Kidney glomerular epithelial cell (primary cell): ENCODE data around the gene DYNLT3.

Experiments
- DNase-seq: peaks from one replicate; lab custom pipeline; 2025; lab: John Stamatoyannopoulos, UW

DYNLT3 gene

DNA sequence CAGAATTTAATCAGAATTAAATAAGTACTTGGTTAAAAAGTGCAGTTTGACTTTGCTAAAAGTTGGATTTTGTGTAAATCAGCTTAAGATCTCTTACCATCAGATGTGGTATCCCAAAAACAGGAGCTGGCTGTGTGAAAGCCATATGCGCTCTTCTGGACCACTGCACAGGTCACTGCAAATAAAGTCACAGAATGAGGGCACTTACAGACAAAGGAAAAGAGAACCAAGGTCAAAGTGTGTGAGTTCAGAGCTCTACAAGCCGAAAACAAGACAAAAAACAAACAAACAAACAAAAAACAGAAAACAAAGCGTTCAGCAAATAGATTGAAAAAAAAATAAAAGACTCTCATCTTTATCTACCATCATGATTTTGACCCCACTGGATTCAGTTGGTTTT is 6.4 kb downstream of the DYNLT3 start:
- no peak for DNase-seq

DNA sequence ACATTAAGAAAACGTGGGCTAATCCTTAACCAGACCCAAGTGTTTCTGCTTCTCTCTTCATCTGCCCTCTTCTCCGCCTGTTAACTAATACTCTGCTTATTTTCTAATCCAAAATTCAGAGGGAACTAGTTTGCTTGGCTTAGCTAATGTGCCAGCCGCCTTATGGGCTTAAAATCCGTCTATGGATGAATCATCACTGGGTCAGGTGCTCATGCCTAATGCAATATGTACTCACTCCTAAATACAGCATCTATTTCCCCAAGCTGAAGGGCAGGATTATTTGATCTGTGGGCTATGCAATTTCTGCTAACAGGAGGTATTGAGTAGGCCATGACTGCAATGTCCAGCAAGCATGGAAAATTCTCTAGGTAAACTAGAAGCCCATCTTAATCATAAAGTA is 12.4 kb downstream of the DYNLT3 start:
- DNase-seq = no peak

DNA sequence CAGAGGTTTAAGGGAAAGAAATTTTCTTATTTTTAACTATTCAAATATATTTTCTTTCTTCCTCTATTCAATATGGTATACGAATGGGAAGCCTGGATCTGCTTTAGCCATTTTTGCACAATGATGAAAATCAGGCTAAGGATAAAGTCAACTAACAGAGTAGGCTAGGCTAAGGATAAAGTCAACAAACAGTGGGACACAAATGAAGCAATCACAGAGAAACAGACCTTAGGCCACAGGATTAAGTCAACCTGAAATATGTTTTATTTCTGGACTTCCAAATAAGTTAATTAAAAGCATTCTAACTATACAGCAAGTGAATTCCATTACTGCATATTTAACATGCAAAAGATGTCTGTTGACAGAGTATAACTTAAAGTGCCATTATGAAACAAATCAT is 17.0 kb downstream of the DYNLT3 start:
- no peak for DNase-seq

DNA sequence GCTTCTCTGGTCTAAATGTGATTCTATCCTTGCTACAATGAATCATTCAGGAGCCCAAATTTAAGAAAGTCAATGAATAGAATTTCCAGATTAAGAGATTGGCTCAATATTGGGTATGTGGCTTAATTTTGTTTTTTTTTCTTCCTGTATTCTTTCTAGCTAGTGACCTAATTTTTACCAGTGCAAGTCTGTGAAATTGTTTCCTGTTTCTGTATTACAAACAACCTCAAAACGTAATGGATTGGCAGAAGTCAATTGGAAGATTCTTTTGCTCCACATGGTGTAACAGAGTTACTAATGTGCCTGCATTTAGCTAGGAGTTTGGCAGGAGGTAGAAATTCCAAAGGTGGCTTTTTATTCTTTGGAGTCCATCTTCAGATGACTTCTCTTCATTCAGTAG is 17.6 kb downstream of the DYNLT3 start:
- DNase-seq = no peak

DNA sequence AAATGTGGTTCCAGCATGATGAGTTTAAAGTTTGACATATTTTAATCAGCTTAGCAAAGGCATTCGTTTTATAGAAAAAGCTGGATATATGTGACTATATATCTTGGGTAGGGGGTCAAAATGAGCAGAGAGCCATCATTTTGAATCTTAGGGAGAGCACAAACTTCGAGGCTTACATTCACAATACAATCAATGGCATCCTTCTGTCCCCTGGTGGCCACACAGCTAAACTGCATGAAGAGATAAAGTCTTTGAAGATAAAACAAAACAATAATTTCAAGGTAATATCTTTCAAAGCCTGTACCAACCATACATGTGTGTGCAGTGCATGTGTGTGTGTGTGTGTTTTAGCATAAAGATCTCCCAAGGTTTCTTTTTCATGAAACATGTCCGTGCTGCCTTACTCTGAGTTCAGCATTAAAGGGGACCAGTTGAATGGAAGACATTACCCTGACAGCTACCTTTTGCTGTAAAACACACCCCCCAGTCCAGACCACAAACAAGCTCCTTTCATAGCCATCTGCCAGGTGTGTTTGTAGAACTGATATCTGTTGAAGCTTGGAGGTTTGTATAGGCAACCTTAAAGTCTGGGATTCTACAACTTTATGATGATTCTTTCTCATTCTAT is 22.0 kb downstream of the DYNLT3 start:
- DNase-seq = peak; percentile 21

DNA sequence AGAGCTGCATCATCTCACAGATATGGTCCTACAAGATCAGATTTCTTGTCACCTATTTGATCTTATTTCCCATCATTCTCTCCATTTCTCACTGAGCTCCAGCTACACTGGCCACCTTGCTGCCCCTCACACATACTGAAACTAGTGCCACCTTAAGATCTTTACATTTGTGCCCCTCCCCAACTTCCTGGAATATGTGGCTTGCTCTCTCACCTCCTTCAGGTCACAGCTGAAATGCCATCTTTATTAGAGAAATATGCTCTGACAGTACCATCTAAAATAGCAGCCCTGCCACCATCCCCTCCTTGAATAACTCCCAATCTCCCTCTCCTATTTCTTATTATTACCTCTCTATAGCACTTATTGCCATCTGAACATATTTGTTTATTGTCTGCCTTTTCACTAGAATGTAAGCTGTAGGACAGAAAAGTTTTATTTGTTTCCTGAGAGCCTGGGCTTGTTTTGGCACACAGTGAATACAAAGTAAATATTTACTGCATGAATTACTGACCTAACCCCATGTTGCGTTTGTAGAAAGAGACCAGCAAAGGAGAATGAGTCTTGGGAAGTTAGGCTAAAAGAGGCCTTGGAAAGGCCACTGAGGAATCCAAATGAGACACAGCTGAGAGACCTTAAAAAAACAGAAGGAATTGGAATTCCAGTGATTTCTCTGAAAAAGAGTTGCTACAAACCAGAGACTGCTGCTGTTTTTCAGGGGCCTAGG is 22.7 kb downstream of the DYNLT3 start:
- no peak for DNase-seq

DNA sequence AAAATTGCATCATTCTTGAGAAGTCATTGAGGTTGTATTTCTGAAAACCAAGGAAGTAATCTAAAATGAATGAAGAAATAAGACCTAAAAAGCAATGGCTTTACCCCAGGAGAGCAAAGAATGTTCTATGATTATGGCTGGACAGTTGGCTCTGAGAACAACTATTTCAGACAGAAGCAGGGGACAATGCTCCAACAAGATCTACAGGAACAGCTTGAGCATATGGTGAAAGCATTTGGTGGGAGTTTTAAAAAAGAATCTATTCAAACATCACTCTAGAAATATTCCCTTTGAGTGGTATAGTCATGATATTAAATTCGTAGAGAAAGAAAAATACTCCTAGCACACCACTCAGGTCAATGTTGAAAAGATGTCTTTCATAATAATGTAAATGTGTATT is 26.7 kb downstream of the DYNLT3 start:
- no peak for DNase-seq

DNA sequence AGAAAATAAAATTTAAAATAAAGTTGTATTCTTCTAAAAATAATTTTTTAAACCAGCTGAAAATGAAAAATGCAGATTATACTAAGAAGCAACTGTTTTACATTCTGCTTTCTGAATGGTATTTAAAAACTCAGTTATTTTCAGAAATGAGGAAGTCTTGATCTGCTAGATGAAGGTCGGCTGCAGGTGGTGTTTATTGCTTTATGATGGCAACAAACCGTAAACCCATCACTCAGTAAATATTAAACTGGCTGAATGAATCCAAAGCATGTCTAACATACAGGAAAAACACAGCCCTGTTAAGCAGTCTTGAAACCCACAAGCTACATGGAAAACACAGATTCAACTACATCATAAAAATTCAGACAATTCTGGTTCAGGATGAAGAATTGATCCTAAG is 29.3 kb downstream of the DYNLT3 start:
- DNase-seq = no peak

DNA sequence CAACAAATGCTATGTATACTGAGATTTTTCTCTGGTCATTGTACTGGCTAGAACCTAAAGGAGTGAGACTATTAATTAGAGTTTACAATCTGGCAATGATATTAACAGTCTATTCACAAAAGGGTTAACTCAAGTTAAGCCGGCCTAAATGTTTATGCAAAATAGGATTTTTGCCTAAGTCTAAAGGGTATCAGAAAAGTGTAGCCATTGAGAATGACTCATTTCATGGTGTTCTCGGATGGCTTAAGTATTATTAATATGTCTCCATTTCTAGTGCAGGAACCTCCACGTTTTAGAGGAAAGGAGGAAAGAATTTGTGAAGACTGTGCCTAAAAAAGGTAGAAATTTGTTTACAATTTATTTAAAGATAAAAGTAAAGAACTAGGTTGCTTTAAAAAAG is 29.8 kb downstream of the DYNLT3 start:
- DNase-seq = no peak

DNA sequence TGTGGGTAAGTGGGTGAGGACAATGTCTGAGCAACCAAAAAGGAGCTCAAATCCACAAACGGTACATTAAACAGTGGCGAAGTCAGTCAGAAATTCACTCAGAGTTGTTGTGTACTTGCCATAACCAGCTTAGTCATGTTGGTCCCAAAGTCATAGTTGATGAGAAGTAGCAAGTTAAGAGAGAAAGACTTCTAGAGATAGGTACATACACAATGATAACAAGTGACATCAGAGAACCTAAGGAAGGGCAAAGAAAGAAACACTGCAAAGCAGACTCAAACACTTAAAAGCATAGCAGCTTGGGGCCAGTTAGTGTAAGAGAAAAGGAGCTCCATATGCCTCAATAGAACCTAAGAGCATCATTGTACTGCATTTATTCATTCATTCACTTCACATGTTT is 30.2 kb downstream of the DYNLT3 start:
- no peak for DNase-seq

DNA sequence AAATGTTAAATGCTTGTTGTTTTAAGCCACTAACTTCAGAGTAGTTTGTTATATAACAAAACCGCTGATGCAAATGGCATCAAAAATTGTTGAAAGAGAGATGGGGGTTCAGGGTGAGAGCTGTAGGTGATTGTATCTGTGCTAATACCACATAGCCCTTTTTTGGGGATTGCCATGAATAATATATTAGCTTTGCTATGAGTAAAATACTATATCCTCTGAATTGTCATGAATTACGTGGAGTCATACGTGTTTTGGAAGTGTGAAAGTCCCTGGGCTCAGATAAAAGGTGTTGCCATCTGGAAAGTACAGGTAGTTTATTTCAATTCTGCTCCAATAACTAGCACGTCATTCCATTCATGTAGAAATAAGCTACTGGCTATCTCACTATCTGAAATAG is 30.6 kb downstream of the DYNLT3 start:
- no peak for DNase-seq

DNA sequence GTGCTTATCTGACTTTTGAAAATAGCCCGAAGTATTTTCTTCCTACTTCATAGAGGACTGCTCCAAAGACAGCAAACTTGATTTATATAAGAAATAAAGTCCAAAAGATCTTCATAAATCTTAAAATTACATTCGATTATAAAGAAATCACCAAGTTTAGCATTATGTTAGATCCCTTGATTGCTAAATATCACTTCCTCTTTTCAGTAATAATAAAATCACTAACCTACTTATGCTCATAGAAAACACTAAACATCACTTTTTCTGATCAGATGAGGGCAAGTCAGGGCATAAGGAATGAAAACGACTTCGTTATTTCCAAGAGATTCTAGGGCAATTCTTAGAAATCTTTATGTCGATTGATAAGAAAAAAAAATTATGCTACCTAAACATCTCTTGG is 32.0 kb downstream of the DYNLT3 start:
- no peak for DNase-seq

DNA sequence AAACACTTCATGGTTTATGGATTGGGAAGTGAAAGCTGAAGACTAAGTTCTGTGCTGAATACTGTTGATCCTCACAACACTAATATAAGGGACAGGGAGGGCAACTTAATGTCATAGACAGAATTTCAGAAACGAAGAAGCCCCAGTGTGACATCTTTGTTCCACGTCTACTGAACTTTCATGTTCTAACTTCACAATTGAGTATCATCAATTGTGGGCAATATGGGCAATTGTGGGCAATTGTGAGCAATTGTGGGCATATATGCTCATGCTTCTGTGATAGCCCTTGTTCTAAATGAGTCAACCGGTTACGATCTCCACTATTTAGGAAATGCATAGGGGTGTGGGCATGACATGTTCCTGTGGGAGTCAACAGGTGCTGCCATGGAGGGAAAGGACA is 33.8 kb downstream of the DYNLT3 start:
- DNase-seq = no peak

DNA sequence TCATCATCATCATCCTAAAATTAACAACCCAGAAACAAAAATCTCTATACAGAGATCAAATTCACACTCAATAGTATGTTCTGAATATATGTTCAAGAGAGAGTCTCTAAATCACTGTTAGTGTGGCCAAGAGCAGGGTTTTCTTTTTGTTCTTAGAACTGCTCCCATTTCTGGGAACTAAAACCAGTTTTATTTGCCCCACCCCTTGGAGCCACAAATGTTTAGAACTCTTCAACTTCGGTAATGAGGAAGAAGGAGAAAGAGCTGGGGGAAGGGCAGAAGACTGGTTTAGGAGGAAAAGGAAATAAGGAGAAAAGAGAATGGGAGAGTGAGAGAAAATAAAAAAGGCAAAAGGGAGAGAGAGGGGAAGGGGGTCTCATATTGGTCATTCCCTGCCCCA is 35.3 kb downstream of the DYNLT3 start:
- DNase-seq = no peak

DNA sequence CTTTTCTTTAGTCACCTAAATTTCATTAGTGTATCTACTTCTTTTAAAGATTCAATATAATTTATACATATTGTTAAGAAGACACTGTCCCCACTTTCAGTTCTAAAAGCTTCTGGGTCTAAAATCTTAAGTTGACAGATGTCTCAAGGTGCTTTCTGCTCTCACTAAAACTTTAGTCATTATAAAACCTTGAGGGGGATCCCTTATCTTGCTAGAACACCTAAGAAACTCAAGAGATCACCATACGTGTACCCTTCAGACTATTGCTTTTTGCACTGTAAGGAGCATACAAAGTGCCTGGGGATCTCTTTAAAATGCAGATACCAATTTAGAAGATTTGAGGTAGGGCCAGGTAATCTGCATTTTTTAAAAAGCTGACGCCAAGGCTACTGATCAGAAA is 37.4 kb downstream of the DYNLT3 start:
- DNase-seq = no peak

DNA sequence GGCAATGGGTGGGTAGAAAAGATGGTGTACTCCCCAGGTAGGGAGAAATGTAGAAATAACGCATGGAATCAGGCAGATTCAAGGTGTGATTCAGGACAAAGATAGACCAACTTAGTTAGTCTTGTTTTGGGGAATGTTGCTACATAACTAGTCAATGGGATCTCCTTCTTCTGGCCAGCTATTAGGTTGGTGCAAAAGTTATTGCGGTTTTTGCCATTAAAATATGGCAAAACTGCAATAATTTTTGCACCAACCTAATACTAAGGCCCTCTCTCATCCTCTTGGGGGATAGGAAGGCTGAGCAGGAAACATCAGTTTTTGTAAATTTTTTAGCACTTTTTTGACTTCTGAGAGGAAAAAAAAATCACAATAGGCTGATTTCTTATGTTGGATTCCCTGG is 44.3 kb downstream of the DYNLT3 start:
- no peak for DNase-seq

DNA sequence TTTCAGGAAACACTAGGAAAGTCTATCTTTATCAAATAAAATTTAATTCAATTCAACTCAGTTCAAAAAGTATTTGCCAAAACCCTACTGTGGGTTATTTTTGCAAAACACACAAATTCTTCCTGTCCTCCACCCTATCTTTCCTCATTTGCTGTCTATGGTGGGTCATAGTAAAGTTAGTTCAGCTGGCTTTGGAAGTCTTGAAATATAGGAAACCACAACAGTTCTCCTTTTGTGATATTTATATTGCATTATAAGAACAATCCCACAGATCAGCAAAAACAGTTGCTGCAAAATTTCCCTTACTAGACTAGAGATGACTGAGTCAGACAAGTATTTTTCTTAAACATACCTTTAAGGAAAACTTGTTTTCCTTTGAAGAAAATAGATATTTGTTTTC is 45.3 kb downstream of the DYNLT3 start:
- no peak for DNase-seq

DNA sequence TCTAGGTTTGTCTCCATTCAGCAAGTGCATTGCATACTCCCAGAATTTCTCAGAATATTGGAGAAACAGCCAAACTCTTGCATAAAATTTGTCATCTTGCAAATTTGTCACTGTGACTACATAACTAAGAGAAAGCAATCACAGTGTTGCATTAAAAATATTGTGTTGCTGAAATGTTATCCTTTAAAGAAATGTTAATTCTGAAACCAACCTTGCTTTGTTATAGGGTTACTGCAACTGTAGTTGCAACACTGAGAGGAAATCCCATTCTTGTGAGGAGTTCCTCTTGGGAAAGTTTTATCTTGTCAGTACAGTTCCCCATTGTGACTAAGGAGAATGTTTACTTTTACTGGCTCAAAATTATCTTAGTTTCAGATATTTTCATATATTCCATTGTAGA is 46.7 kb downstream of the DYNLT3 start:
- no peak for DNase-seq

DNA sequence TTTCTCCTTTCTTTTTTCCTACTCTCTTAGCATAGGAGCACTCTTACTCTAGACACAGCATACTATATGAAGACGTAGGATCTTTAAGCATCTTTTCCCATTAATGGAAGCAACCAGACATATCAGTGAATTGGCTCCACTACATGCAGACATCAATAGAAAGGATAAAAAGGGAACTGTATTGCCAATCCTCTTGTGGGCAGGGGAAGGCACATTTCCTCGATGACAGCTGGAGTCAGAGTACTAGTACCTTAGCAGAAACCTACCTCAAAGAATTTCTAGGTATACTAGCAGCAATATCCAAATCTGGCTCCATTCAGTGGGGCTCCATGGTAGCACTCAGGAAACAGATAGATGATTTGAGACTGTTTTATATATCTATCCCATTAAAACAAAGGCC is 47.4 kb downstream of the DYNLT3 start:
- DNase-seq = no peak

DNA sequence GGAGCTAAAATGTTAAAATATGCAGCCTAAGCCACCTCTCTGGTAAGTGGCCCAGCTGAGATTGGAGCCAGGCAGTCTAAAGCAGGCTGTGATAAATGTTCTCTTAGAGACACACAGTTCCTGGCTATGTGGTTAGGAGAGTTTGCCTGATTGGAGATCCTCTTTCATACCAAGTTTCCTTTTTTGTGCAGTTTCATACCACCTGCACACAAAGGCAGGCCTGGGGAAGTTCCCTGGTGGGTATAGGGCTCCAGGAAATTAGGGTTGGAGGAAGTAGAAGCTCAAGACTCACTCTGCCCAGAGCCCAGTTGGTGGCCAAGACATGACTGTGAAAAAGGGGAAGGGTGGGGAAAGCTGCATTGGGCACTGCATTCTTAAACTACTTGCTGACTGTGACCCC is 50.6 kb downstream of the DYNLT3 start:
- DNase-seq = no peak

DNA sequence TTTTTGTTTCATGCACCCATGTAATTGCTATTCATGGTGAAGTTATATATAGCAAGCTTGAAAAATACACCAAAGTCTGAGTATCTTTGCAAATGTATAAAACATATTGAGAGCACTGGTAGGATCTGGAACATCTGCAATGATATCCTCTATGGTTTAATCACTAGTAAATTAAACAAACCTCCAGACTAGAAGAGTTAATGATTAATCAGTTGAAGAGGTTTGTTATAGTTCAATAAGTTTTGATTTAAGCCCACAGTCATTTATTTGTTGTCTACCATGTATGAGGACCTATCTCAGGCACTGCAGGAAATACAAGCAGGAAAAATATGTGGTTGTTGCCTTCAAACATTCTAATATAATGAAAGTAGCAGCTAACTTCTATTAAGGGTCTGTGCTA is 51.1 kb downstream of the DYNLT3 start:
- DNase-seq = no peak
